Measurements from ENCODE around the gene CCDC12. TPM values are rescaled to one million over a fixed set of nuclear protein-coding genes. Genes with fewer than 3 reads are reported as not detected.

CCDC12 gene
- total RNA-seq, 1 donor from 2014 or later: 60.3 TPM

- H3K4me3 ChIP-seq (ENCODE audit: low read depth, low read length): no peak overlapping the region
- no peak for DNase-seq (ENCODE audit: low read depth)
- no peak for TF ChIP-seq CTCF (conservative IDR thresholded peaks at IDR 0.05; ENCODE audit: low read depth, low read length)
These were observed 27.2 kb upstream of the CCDC12 start for GRCh38 chr3:47003461-47004368.

- DNase-seq (ENCODE audit: low read depth): no peak
- H3K4me3 ChIP-seq (ENCODE audit: low read depth, low read length): no peak overlapping the region
- TF ChIP-seq CTCF (conservative IDR thresholded peaks at IDR 0.05; ENCODE audit: low read depth, low read length): no peak
These were observed 26.5 kb upstream of the CCDC12 start for GRCh38 chr3:47003056-47003410.

GRCh38 chr3:47002171-47003055 is 25.9 kb upstream of the CCDC12 start:
- no peak for TF ChIP-seq CTCF (conservative IDR thresholded peaks at IDR 0.05; ENCODE audit: low read depth, low read length)
- DNase-seq (ENCODE audit: low read depth): no peak
- no peak overlapping the region for H3K4me3 ChIP-seq (ENCODE audit: low read depth, low read length)

- TF ChIP-seq CTCF (conservative IDR thresholded peaks at IDR 0.05; ENCODE audit: low read depth, low read length): no peak
- DNase-seq (ENCODE audit: low read depth): no peak
- no peak overlapping the region for H3K4me3 ChIP-seq (ENCODE audit: low read depth, low read length)
These were observed 25.2 kb upstream of the CCDC12 start for GRCh38 chr3:47001731-47002170.

GRCh38 chr3:47000922-47001730 is 24.6 kb upstream of the CCDC12 start:
- no peak overlapping the region for H3K4me3 ChIP-seq (ENCODE audit: low read depth, low read length)
- DNase-seq (ENCODE audit: low read depth): no peak
- no peak for TF ChIP-seq CTCF (conservative IDR thresholded peaks at IDR 0.05; ENCODE audit: low read depth, low read length)

- TF ChIP-seq CTCF (conservative IDR thresholded peaks at IDR 0.05; ENCODE audit: low read depth, low read length): no peak
- H3K4me3 ChIP-seq (ENCODE audit: low read depth, low read length): no peak overlapping the region
- no peak for DNase-seq (ENCODE audit: low read depth)
These were observed 23.8 kb upstream of the CCDC12 start for GRCh38 chr3:47000198-47000815.
